Measurements from ENCODE around the gene RNF149. TPM values are rescaled to one million over a fixed set of nuclear protein-coding genes. Genes with fewer than 3 reads are reported as not detected.

Gene RNF149
- total RNA-seq, 1 donor from 2014 or later = 94.0 TPM

GRCh38 chr2:101232770-101233169 lies 75.7 kb downstream of the RNF149 start:
- DNase-seq = no peak
- H3K36me3 ChIP-seq = no peaks in the 10 kb centered on the region
- ATAC-seq = no peak
- intact Hi-C loops (cut with DNase I) = no loop called here
- no peaks in the 10 kb centered on the region for H3K27me3 ChIP-seq
- no peak for TF ChIP-seq CTCF (IDR thresholded peaks at IDR 0.05)
- no peak overlapping the region for H3K4me3 ChIP-seq
- H3K27ac ChIP-seq = no peak overlapping the region
- H3K4me1 ChIP-seq = no peaks in the 10 kb centered on the region
- no peaks in the 10 kb centered on the region for H3K9me3 ChIP-seq

- H3K4me3 ChIP-seq = no peak overlapping the region
- no peak for ATAC-seq
- H3K27me3 ChIP-seq = no peaks in the 10 kb centered on the region
- no peaks in the 10 kb centered on the region for H3K36me3 ChIP-seq
- no peak for DNase-seq
- H3K4me1 ChIP-seq = no peaks in the 10 kb centered on the region
- no peak for TF ChIP-seq CTCF (IDR thresholded peaks at IDR 0.05)
- no peak overlapping the region for H3K27ac ChIP-seq
- intact Hi-C loops (cut with DNase I) = no loop called here
- H3K9me3 ChIP-seq = no peaks in the 10 kb centered on the region
Measured at GRCh38 chr2:101231937-101232730, 76.4 kb downstream of the RNF149 start.

- no peaks in the 10 kb centered on the region for H3K4me1 ChIP-seq
- ATAC-seq = no peak
- H3K27ac ChIP-seq = no peak overlapping the region
- H3K9me3 ChIP-seq = no peaks in the 10 kb centered on the region
- intact Hi-C loops (cut with DNase I) = no loop called here
- H3K27me3 ChIP-seq = no peaks in the 10 kb centered on the region
- no peaks in the 10 kb centered on the region for H3K36me3 ChIP-seq
- no peak for TF ChIP-seq CTCF (IDR thresholded peaks at IDR 0.05)
- H3K4me3 ChIP-seq = no peak overlapping the region
- no peak for DNase-seq
Measured at GRCh38 chr2:101231240-101231639, 77.3 kb downstream of the RNF149 start.

- Histone ChIP-seq H3K27me3 (no peaks in the 10 kb centered on the region), H3K4me1 (no peaks in the 10 kb centered on the region), H3K4me3 (no peak overlapping the region), H3K27ac (no peak overlapping the region), H3K9me3 (no peaks in the 10 kb centered on the region), H3K36me3 (no peaks in the 10 kb centered on the region)
- ATAC-seq (no peak), DNase-seq (no peak)
- TF ChIP-seq CTCF (IDR thresholded peaks at IDR 0.05) = no peak
- intact Hi-C loops (cut with DNase I) = no loop called here
Measured at GRCh38 chr2:101230541-101231001, 77.9 kb downstream of the RNF149 start.

Small RNAs within 50 kb of the gene (microRNA-seq; reads per million reads assigned to microRNA genes)
- gene MIR5696 (ENCODE audit: borderline microRNAs expressed) = 0.99 reads per million

Other genes with a start within 250 kb of the RNF149 start
- gene TBC1D8, start 157.3 kb downstream of the RNF149 start, total RNA-seq = 19.9 TPM
- gene CNOT11, start 55.8 kb downstream of the RNF149 start, total RNA-seq = 30.6 TPM
- not detected for gene CREG2, start 78.8 kb upstream of the RNF149 start, total RNA-seq
- gene RFX8, start 166.4 kb upstream of the RNF149 start, total RNA-seq = not detected

All from upper lobe of right lung (tissue), 1 donor.